Epithelial cell of prostate (primary cell): Measurements from ENCODE around the gene SH2D3C.
"Not testable (repeated sequence)": the region's sequence is repeated elsewhere in the genome, so short reads cannot be mapped to it uniquely, and the experiment has no call there.

ENCODE experiments used
- DNase-seq: peaks from one replicate; pipeline ENCODE4 v3.0.0-alpha.2; 2011; ENCODE audit warnings: low read depth, low spot score
- H3K27ac ChIP-seq: fragments of 450-650 bp; 2 replicates; pipeline ENCODE4 v1.5.1; 2017; ENCODE audit warnings: mild to moderate bottlenecking

SH2D3C gene

GRCh38 chr9:127769929-127770582, 8.4 kb downstream of the SH2D3C start:
- no peak for DNase-seq
- H3K27ac ChIP-seq, result no peak overlapping the region

- H3K27ac ChIP-seq, result no peak overlapping the region
- DNase-seq, result no peak
Observed at GRCh38 chr9:127769101-127769500, 9.4 kb downstream of the SH2D3C start.

DNA sequence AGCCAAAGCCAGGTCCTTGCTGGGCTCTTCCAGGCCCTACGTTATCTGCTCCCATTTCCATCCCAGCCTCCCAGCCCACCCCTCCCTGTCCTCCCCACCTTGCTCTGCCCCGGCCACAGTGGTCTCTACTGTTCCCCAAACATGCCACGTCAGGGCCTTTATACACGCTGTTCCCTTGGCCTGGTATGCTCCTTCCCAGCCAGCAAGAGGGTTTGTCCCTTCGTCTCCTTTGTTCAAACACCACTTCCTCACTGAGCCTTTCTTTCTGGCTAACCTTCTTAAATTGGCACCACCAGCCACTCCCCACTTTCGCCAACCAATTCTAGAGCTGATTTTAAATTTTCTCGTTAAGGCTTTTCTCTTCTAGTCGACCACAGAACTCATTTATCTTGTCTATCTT, 9.8 kb downstream of the SH2D3C start:
- no peak overlapping the region for H3K27ac ChIP-seq
- no peak for DNase-seq

DNA sequence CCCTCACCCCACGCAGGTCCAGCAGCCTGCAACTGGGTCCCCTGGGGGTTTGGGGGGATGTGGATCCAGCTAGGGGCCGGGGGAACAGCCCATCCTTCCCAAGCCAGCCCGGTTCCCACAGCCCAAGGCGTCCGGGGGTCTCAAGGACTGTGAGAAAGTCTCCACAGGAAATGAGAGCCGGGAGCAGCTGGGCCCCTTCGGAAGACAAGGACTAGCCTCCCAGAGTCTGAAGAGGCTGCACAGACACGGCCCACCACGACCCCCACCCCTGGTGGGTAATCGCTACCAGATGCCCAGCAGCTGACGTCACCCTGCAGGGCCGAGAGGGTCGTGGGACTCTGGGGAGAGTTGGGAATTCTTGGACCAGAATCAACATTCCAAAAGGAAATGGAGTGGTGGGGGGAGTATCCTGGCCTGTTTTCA, 10.5 kb downstream of the SH2D3C start:
- H3K27ac ChIP-seq, result no peak overlapping the region
- no peak for DNase-seq

- DNase-seq, result no peak
- no peak overlapping the region for H3K27ac ChIP-seq
Observed at GRCh38 chr9:127767410-127767809, 11.1 kb downstream of the SH2D3C start.

DNA sequence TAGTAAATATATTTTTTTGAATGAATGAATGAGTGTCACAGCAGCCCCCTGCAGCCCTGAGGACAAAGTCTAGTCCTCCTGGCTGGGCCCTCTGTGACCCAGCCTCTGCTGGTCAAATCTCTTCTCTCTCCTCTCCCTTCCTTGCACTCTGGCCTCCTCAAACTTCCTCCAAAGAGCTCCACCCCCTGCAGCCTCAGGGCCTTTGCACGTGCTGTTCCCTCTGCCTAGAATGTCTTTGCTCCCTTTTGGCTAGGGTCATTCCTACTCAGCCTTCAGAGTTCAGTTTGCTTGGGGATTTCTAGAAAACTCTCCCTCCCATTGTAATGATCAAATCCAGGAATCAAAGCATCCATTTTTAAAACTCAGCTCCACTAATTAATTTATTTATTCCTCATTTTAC, 13.0 kb downstream of the SH2D3C start:
- no peak overlapping the region for H3K27ac ChIP-seq
- DNase-seq, result no peak

GRCh38 chr9:127763918-127764384, 14.5 kb downstream of the SH2D3C start:
- H3K27ac ChIP-seq, result no peak overlapping the region
- DNase-seq, result no peak

DNA sequence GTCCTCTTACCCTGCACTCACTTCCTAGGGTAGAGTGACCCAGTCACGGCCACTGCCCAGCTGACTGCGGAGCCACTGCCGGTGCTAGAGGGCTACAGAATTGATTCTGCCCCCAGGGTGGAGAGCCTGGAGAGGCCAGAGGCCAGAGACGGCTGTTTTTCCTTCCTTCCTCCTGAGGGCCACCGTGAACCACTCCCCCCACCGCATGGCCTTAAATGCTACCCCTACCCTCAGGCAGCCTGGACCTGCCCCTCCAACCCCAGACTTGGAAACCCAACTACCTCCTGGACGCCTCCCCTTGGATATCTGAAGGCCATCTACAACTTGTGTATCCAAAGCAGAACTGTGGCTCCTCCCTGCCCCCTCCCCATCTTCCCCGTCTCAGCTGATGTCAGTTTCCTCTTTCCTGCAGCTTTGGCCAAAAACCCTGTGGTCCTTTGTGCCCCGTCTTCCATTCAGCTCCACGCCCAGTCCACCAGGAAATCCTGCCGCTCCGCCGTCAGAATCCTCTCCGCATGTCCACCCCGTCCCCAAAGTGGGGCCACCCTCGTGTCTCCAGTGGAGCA, 16.3 kb downstream of the SH2D3C start:
- no peak for DNase-seq
- no peak overlapping the region for H3K27ac ChIP-seq

- H3K27ac ChIP-seq, result no peak overlapping the region
Observed at GRCh38 chr9:127761491-127761956, 16.9 kb downstream of the SH2D3C start.

DNA sequence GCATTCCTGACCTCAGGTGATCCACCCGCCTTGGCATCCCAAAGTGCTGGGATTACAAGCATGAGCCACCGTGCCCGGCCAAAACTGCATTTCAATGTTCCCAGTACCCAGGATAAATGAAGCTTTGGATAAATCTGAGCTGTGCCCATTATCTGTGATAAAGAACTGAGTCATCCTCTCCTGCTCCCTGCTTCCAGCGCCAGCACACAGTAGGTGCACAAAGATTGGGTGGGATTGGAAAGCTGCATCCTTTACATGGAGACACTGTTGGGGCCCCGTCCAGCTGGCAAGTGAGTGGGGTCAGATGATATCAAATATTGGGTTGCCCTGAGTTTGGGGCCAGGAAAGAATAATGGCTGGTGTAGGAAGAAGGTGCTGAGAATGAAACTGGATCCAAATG, 17.4 kb downstream of the SH2D3C start:
- DNase-seq, result no peak
- no peak overlapping the region for H3K27ac ChIP-seq

More at GRCh38 chr9:127761491-127761956, 16.9 kb downstream of the SH2D3C start:
- DNase-seq, result no peak

DNA sequence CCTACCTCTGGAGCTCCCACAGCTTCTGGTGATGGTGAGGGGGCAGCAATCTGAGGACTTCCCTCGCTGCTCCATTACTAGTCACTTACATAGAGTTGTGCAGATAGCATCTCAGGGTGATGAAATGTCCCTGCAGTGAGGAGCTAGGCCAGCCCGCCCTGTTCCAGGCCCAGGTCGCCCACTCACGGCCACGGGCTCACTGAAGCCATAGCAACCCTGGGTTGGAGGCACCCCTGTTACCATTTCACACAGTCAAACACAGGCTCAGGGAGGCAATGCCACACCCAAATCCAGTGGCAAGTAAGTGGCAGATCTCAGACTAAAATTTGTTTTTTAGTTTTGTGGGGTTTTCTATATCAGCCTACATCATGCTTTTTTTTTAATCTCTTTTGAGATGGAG, 19.6 kb downstream of the SH2D3C start:
- no peak for DNase-seq
- H3K27ac ChIP-seq, result no peak overlapping the region

DNA sequence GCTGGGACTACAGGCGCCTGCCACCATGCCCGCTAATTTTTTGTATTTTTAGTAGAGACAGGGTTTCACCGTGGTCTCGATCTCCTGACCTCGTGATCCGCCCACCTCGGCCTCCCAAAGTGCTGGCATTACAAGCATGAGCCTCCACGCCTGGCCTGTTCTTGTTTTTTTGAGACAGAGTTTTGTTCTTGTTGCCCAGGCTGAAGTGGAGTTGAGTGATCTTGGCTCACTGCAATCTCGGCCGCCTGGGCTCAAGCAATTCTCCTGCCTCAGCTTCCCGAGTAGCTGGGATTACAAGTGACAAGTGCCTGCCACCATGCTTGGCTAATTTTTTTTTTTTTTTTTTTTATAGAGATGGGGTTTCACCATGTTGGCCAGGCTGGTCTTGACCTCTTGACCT, 21.7 kb downstream of the SH2D3C start:
- not testable (repeated sequence) for H3K27ac ChIP-seq

GRCh38 chr9:127756233-127756632, 22.2 kb downstream of the SH2D3C start:
- DNase-seq, result no peak
- H3K27ac ChIP-seq, result no peak overlapping the region

More for the DNA sequence above, 21.7 kb downstream of the SH2D3C start:
- not testable (repeated sequence) for DNase-seq

DNA sequence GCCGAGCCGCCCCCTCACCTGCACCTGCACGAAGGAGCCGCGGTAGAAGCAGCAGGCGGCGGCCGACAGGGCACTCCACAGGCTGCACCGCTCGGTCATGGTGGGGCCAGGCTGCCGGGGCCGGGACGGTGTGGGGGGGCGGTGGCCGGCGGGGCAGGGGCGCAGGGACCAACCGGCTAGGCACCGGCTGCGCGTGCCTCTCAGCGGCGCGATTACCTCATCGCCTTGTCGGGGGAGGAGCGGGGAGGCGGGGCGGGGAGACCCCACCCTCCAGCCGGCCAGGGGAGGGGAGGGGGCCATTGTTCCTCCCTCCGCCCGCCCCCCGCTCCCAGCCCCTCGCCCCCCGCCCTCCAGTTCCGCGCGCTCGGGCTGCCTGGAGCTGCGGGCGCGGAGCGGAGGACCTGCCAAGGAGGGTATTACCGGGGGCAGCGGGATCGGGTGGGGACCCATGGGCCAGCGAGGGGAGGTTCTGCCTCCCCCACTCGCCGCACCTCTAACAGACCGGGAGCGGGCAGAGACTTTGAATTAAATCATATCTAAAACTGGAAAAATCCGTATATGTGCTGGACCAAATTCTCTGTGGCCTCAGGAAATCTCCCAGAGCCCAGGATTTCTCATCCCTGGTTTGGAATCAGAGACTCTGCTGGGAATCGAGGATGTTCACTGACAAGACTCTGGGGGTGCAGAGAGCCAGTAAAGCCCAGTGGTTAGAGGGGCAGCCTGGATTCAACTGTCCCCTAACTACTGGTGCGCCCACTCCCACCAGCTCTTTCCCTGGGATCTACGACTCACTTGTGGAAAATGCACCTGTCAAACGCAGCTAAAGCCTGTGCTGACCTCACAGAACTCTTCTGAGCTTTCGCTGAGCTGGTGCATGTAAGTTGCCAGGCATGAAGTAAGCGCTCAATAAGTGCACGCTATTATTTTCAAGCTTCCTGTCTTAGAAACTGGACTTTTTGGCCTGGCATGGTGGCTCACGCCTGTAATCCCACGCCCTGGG, 23.1 kb downstream of the SH2D3C start:
- DNase-seq, result no peak
- no peak overlapping the region for H3K27ac ChIP-seq

- no peak overlapping the region for H3K27ac ChIP-seq
- DNase-seq, result no peak
Observed at GRCh38 chr9:127754099-127755060, 24.1 kb downstream of the SH2D3C start.

GRCh38 chr9:127753622-127754021, 24.8 kb downstream of the SH2D3C start:
- no peak for DNase-seq
- no peak overlapping the region for H3K27ac ChIP-seq

GRCh38 chr9:127753148-127753547, 25.3 kb downstream of the SH2D3C start:
- DNase-seq, result no peak
- no peak overlapping the region for H3K27ac ChIP-seq

DNA sequence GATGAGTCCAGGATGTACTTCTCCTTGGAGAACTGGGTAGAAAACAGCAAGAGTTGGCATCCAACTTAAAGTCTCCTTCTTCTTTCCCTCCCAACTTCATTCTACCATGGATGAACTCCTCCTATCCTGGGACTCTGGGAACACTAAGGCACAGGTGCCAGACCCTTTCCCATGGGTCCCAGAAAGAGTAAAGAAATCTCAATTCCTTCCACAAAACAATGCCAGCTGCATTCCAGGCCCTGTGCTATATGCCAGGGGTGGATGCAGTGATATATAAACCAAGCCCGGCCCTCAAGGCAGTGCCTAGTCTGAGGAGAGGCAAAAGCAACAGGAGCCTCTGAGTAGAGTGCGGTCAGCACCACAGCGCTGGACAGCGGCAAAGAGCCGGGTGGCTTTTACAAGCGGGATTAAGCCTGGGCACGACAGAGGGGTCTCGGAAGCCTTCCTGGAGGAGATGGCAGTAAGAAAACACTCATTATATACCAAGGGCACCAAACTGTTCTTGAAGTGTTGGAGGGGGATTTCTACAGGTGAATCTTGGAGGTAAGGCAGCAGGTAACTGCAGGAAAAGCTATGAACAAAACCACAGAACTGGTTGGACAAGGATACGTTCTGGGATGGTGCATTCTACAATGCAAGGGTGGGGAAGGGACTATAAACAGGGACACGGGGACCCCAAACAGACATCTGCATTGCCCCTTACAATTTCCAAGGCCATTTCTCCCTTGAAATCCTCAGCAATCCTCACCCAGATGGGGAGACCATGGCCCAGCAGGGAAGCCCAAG, 27.0 kb downstream of the SH2D3C start:
- H3K27ac ChIP-seq, result no peak overlapping the region
- DNase-seq, result no peak
